Ovary (tissue), 9 donors: Measurements from ENCODE around the gene MYRIP. TPM values are rescaled to one million over a fixed set of nuclear protein-coding genes. Genes with fewer than 3 reads are reported as not detected.
A peak's percentile ranks its signal among the peaks of the same experiment; 100 is the strongest.

Experiments
- DNase-seq, 5 donors: peaks; one replicate each; pipeline ENCODE4 v3.0.0-alpha.2; 2019 to 2020
- H3K27ac ChIP-seq, 2 donors: fragments of 200-600 bp; one replicate each; pipeline versions ENCODE4 v1.5.1 to v1.8.0; 2019 to 2022
- H3K27me3 ChIP-seq: fragments of 200-600 bp; one replicate; pipeline ENCODE4 v1.8.0; 2022
- H3K36me3 ChIP-seq: fragments of 200-600 bp; sonication (generic); one replicate; pipeline ENCODE4 v1.5.1; 2019
- H3K4me1 ChIP-seq: one replicate; pipeline ENCODE4 v1.8.1; 2013; ENCODE audit warnings: mild to moderate bottlenecking, moderate library complexity; ENCODE audit not compliant: insufficient read depth
- H3K4me3 ChIP-seq: fragments of 200-600 bp; sonication (generic); one replicate; pipeline ENCODE4 v1.5.1; 2017
- H3K9me3 ChIP-seq, 2 donors: fragments of 200-600 bp in 1 of 2; sonication (generic) in 1 of 2; one replicate each; pipeline versions ENCODE4 v1.5.1 to v1.8.1; 2013 to 2019; ENCODE audit warnings: mild to moderate bottlenecking in 1 of 2, moderate library complexity in 1 of 2
- CTCF ChIP-seq, 3 donors: fragments of 450-650 bp in 2 of 3; fragments of 200-600 bp in 1 of 3; IDR thresholded peaks; one replicate each; pipeline versions ENCODE4 v1.5.1 to v1.8.0; 2016 to 2022; ENCODE audit warnings: antibody characterized with exemption in 3 of 3, mild to moderate bottlenecking in 1 of 3
- EP300 ChIP-seq: sonication (generic); formaldehyde crosslinking; IDR thresholded peaks from one replicate; pipeline ENCODE4 v1.6.1; 2017; ENCODE audit warnings: antibody characterized with exemption
- POLR2A ChIP-seq: fragments of 450-650 bp; IDR thresholded peaks from one replicate; pipeline ENCODE4 v1.6.1; 2017; ENCODE audit warnings: antibody characterized with exemption, mild to moderate bottlenecking, moderate library complexity
- WGBS, 3 donors: extraction: QIAGEN DNeasy Blood & Tissue Kit in 1 of 3; methylation state at CpG; one replicate each; pipeline versions ENCODE4 v1.1.5 to v1.1.7; 2013 to 2017; 5-methylcytosine and 5-hydroxymethylcytosine counted together
- intact Hi-C, 4 donors: fragments of 100-400 bp; cut with DNase I; formaldehyde crosslinking; loops; one replicate each; pipeline versions ENCODE4 v1.11.0 to v1.15.1; 2022 to 2023
- polyA plus RNA-seq, 2 donors: library from polyadenylated mRNA; stranded (reverse); fragments of 200-250 nt in 1 of 2; fragments of 350-450 nt in 1 of 2; fragmentation: Illumina TruSeq in 1 of 2; extraction: RNeasy Lipid Tissue Mini Kit (QIAGEN cat#74804) in 1 of 2; gene quantifications; one replicate each; pipeline ENCODE4 v1.2.3, GENCODE V29; 2013 to 2014
- total RNA-seq, 7 donors: library from RNA; depleted of rRNA in 2 of 7; stranded (reverse); fragments of >200 nt in 2 of 7; fragmentation: NEBNext Ultra II Directional in 3 of 7; extraction: Animal tissue kit (Norgen Biotek cat#: 25700) in 3 of 7; gene quantifications; one replicate each; pipeline versions ENCODE4 v1.1.0 to v1.2.4, GENCODE V29; 2016 to 2023
- donor health status: DM: no; HTN: no; CAD: no; lungs with moderate emphysema.
- donor health status: DM: no; HTN: no; CAD: no.
- donor health status: Bipolar disorder and iron deficiency.
- donor health status: DM: yes; HTN: yes; CAD: no.
- donor health status: DM: no; HTN: no; CAD: no.
- donor health status: DM: yes; HTN: yes; CAD: no.

Gene MYRIP
- total and polyA plus RNA-seq, 9 donors = 2.8 to 8.4 (median 4.5) TPM

DNA sequence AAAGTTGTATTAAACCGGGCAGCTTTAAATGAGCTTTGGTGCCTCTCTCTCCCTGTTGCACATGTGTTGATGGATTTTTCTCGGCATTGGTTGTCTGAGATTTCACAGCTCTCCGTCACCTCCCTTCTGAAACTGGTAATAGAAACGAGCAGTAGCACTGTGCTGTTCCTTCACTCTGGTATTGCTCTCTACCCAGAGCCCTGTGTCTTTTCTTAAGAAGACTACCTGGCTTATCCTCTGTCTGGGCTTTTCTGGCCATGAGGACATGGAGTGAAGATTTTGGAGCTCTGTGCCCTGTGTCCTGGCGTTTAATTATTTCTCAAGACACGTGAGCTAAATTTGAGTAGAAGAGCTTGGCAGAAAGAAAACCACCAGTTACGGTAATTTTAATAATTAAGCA, 290.5 kb downstream of the MYRIP start:
- DNase-seq = no peak
- Histone ChIP-seq H3K27me3 (no peaks in the 10 kb centered on the region), H3K9me3 (no peaks in the 10 kb centered on the region), H3K4me1 (no peaks in the 10 kb centered on the region), H3K4me3 (no peak overlapping the region), H3K27ac (no peak overlapping the region), H3K36me3 (no peaks in the 10 kb centered on the region)
- intact Hi-C loops = no loop called here
- 75 to 82% (median 79%) methylated on average over 7 of the region's 7 CpGs for WGBS, 3 donors
- TF ChIP-seq EP300 = no peak
- TF ChIP-seq CTCF (IDR thresholded peaks at IDR 0.05) = no peak
- TF ChIP-seq POLR2A = no peak

GRCh38 chr3:40102182-40102581, 292.8 kb downstream of the MYRIP start:
- Histone ChIP-seq H3K27ac (no peak overlapping the region), H3K4me1 (peaks cover 2% of the 10 kb centered on the region), H3K36me3 (no peaks in the 10 kb centered on the region), H3K9me3 (no peaks in the 10 kb centered on the region), H3K27me3 (no peaks in the 10 kb centered on the region), H3K4me3 (no peak overlapping the region)
- intact Hi-C loops = no loop called here
- TF ChIP-seq CTCF (IDR thresholded peaks at IDR 0.05) (no peak), EP300 (no peak), POLR2A (no peak)
- no peak for DNase-seq

DNA sequence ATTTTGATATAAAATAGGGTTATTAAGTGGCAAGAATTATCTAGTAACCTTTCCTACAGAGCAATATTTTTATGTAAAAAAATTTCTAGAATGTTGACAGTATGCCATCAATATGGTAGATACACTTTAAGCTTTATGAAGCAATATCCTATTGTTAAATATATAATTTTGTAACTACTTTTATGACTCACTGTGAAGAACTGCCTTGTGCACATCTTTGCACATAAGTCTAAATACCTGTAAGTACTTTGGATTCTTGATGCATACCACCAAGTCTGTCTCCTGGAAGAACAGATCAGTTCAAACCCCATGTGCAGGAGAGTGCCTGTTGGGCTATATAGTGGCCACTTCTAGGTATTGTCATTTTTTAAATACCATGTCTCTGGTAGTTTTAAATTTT, 294.4 kb downstream of the MYRIP start:
- Histone ChIP-seq H3K4me1 (peaks cover 13% of the 10 kb centered on the region), H3K9me3 (no peaks in the 10 kb centered on the region), H3K36me3 (no peaks in the 10 kb centered on the region), H3K27me3 (no peaks in the 10 kb centered on the region), H3K27ac (no peak overlapping the region), H3K4me3 (no peak overlapping the region)
- DNase-seq = no peak
- TF ChIP-seq CTCF (IDR thresholded peaks at IDR 0.05) = no peak
- intact Hi-C loops = no loop called here

DNA sequence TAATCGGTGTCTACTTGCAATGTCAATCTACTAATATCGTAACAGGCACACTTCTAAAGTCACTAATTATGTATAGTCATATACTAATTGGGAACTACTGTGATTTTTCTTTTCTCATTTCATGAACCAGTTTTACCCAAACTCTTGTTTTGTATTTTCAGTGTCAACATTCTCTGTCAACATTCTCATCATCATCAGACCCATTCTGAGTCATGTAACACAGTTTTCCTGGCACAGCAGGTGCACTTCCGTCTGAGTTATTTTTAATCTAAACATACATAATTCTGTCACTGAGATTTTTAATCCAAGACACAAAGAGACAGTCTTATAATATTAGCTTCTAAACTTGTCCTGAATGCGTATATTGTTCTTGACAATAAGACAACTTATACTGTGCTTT, 295.0 kb downstream of the MYRIP start:
- no peak for DNase-seq
- Histone ChIP-seq H3K27me3 (no peaks in the 10 kb centered on the region), H3K36me3 (no peaks in the 10 kb centered on the region), H3K4me3 (no peak overlapping the region), H3K9me3 (no peaks in the 10 kb centered on the region), H3K27ac (no peak overlapping the region), H3K4me1 (peaks cover 13% of the 10 kb centered on the region)
- TF ChIP-seq CTCF (IDR thresholded peaks at IDR 0.05) (no peak), EP300 (no peak), POLR2A (no peak)
- 91% methylated on average over 4 of the region's 4 CpGs for WGBS, 3 donors
- intact Hi-C loops = no loop called here

DNA sequence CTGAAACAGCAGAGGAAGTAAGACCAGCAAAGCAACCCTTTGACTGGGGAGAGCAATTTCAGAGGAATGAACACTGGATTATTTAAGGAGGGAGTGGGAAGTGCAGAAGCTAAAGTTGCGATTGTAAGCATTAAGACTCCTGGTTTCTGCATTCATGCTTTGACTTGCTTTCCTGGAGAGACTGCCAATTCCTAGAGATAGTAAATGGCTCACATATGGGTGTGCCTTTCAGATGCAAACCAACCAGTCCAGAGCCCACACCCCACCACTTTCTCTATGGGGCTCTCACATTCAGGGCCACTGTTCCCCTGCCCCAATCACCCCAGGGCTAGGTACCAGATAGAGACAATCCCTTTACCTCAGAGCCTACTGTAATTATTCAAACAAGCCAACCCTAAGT, 299.2 kb downstream of the MYRIP start:
- intact Hi-C loops = no loop called here
- no peaks in the 10 kb centered on the region for H3K27me3 ChIP-seq
- H3K36me3 ChIP-seq = no peaks in the 10 kb centered on the region
- H3K9me3 ChIP-seq = no peaks in the 10 kb centered on the region
- peaks cover 18% of the 10 kb centered on the region for H3K4me1 ChIP-seq
- DNase-seq = no peak
- no peak for TF ChIP-seq EP300
- peak overlapping the region in 1 of 2 donors; percentile 45 for H3K27ac ChIP-seq
- WGBS, 3 donors = 24 to 50% (median 37%) methylated on average over 1 of the region's 1 CpG
- no peak overlapping the region for H3K4me3 ChIP-seq
